ENCODE data around the gene CCDC181.
A peak's percentile ranks its signal among the peaks of the same experiment; 100 is the strongest.

Gene CCDC181

GRCh38 chr1:169392406-169392805 is 34.9 kb downstream of the CCDC181 start:
- FAIRE-seq, result no peak

- no peak for FAIRE-seq
Observed at GRCh38 chr1:169390303-169390702, 37.0 kb downstream of the CCDC181 start.

- FAIRE-seq, result peak; percentile 3
Observed at GRCh38 chr1:169387399-169387798, 39.9 kb downstream of the CCDC181 start.

- no peak for FAIRE-seq
Observed at GRCh38 chr1:169383449-169383848, 43.8 kb downstream of the CCDC181 start.

GRCh38 chr1:169381162-169381561 is 46.1 kb downstream of the CCDC181 start:
- no peak for FAIRE-seq

- FAIRE-seq, result no peak
Observed at GRCh38 chr1:169371404-169371803, 55.9 kb downstream of the CCDC181 start.

- no peak for FAIRE-seq
Observed at GRCh38 chr1:169368406-169368769, 58.9 kb downstream of the CCDC181 start.

GRCh38 chr1:169367686-169368405 is 59.4 kb downstream of the CCDC181 start, which contains the start of the genes BLZF1 and NME7:
Gene BLZF1 (plus strand): TSS chr1:169368195. CDS start chr1:169369523, 1,328 bp downstream.
Gene NME7 (minus strand): TSS chr1:169367797. CDS start chr1:169367710, 87 bp downstream.
- peak; percentile 99 for FAIRE-seq

GRCh38 chr1:169367096-169367685 is 60.1 kb downstream of the CCDC181 start:
- no peak for FAIRE-seq

GRCh38 chr1:169364948-169365347 is 62.3 kb downstream of the CCDC181 start:
- no peak for FAIRE-seq

- no peak for FAIRE-seq
Observed at GRCh38 chr1:169363046-169363730, 64.1 kb downstream of the CCDC181 start.

GRCh38 chr1:169361281-169361680 is 66.0 kb downstream of the CCDC181 start:
- FAIRE-seq, result no peak

- FAIRE-seq, result no peak
Observed at GRCh38 chr1:169360415-169360814, 66.9 kb downstream of the CCDC181 start.

GRCh38 chr1:169348383-169349036 is 78.8 kb downstream of the CCDC181 start:
- FAIRE-seq, result peak; percentile 93

GRCh38 chr1:169347688-169348382 is 79.4 kb downstream of the CCDC181 start:
- no peak for FAIRE-seq

GRCh38 chr1:169346036-169346589 is 81.2 kb downstream of the CCDC181 start:
- FAIRE-seq, result no peak

GRCh38 chr1:169345511-169345910 is 81.8 kb downstream of the CCDC181 start:
- no peak for FAIRE-seq
